ENCODE results near the gene CDHR2.

Gene CDHR2

GRCh38 chr5:176530393-176530982 is 18.7 kb upstream of the CDHR2 start:
- DNase-seq = no peak

- no peak for DNase-seq
Observed at GRCh38 chr5:176530983-176531901, 17.9 kb upstream of the CDHR2 start.

GRCh38 chr5:176531902-176532493 is 17.1 kb upstream of the CDHR2 start:
- no peak for DNase-seq

GRCh38 chr5:176532795-176533194 is 16.3 kb upstream of the CDHR2 start:
- no peak for DNase-seq

GRCh38 chr5:176533390-176533789 is 15.8 kb upstream of the CDHR2 start:
- peak; percentile 42 for DNase-seq

- peak; percentile 61 for DNase-seq
Observed at GRCh38 chr5:176533894-176534611, 15.1 kb upstream of the CDHR2 start.

- DNase-seq = no peak
Observed at GRCh38 chr5:176534640-176535039, 14.5 kb upstream of the CDHR2 start.

GRCh38 chr5:176535101-176535663 is 14.0 kb upstream of the CDHR2 start:
- DNase-seq = peak; percentile 64

- no peak for DNase-seq
Observed at GRCh38 chr5:176535664-176536131, 13.4 kb upstream of the CDHR2 start.

- peak; percentile 81 for DNase-seq
Observed at GRCh38 chr5:176536132-176536901, 12.8 kb upstream of the CDHR2 start.

- peak; percentile 98 for DNase-seq
Observed at GRCh38 chr5:176536902-176537553, 12.1 kb upstream of the CDHR2 start, which contains the start of gene RNF44. Gene RNF44, minus strand, starts transcription at chr5:176537402. Its CDS starts 4,930 bp downstream, at chr5:176532472.

GRCh38 chr5:176537554-176538229 is 11.4 kb upstream of the CDHR2 start:
- peak; percentile 100 for DNase-seq

- DNase-seq = no peak
Observed at GRCh38 chr5:176538230-176538988, 10.7 kb upstream of the CDHR2 start.

GRCh38 chr5:176538989-176539384 is 10.2 kb upstream of the CDHR2 start:
- DNase-seq = no peak

- no peak for DNase-seq
Observed at GRCh38 chr5:176540476-176540899, 8.7 kb upstream of the CDHR2 start.

GRCh38 chr5:176540956-176541337 is 8.2 kb upstream of the CDHR2 start:
- no peak for DNase-seq

- peak; percentile 77 for DNase-seq
Observed at GRCh38 chr5:176541338-176542134, 7.6 kb upstream of the CDHR2 start.

GRCh38 chr5:176542135-176542595 is 7.0 kb upstream of the CDHR2 start:
- peak; percentile 72 for DNase-seq
